Esophagus squamous epithelium (tissue), 4 donors: ENCODE measurements around the gene DAAM1.

ENCODE experiments used
- CTCF ChIP-seq, 6 experiments: fragments of 450-650 bp in 4 of 6; fragments of 200-600 bp in 2 of 6; sonication (generic) in 2 of 6; IDR thresholded peaks; one replicate each; pipeline ENCODE4 v1.5.1; 2016 to 2019; ENCODE audit warnings: antibody characterized with exemption in 6 of 6, mild to moderate bottlenecking in 4 of 6, moderate library complexity in 4 of 6
- POLR2A ChIP-seq, 4 donors: fragments of 450-650 bp; IDR thresholded peaks; one replicate each; pipeline ENCODE4 v1.6.1; 2017; ENCODE audit warnings: antibody characterized with exemption in 4 of 4, mild to moderate bottlenecking in 4 of 4, moderate library complexity in 3 of 4

GRCh38 chr14:59321626-59321949, 133.1 kb downstream of the DAAM1 start:
- no peak for TF ChIP-seq CTCF (IDR thresholded peaks at IDR 0.05)
- TF ChIP-seq POLR2A (IDR thresholded peaks at IDR 0.05) = no peak
